ENCODE data around the gene SOD1. TPM values are rescaled to one million over a fixed set of nuclear protein-coding genes. Genes with fewer than 3 reads are reported as not detected.

The SOD1 gene
- total RNA-seq, 1 donor = 207 TPM

DNA sequence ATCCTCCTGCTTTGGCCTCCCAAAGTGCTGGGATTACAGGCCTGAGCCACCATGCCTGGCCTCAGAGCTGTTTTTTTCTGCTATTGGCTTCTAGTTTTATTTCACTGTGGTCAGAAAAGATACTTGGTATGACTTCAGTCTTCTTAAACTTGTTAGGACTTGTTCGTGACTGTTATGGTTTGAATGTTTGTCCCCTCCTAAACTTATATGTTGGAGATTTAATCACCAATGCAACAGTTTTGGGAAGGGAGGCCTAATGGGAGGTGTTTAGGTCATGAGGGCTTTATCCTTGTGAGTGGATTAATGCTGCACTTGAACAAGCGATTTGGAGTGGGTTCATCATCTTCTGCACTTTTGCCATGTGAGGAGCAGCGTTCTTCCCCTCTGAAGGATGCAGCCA, 24.5 kb upstream of the SOD1 start:
- Histone ChIP-seq H3K9me3 (ENCODE audit: low read depth, low read length) (no peaks in the 10 kb centered on the region), H3K27ac (ENCODE audit: low read depth, low read length) (no peak overlapping the region), H3K4me1 (ENCODE audit: insufficient read depth, low read length) (no peaks in the 10 kb centered on the region), H2AFZ (ENCODE audit: low read length) (no peak overlapping the region), H3K4me2 (ENCODE audit: insufficient read depth, low read length) (no peak overlapping the region), H3K27me3 (ENCODE audit: insufficient read depth, low read length) (no peaks in the 10 kb centered on the region), H4K20me1 (ENCODE audit: insufficient read depth, low read length) (no peaks in the 10 kb centered on the region), H3K36me3 (ENCODE audit: insufficient read depth, low read length) (no peaks in the 10 kb centered on the region), H3K4me3 (ENCODE audit: insufficient read depth, low read length) (no peak overlapping the region), H3K79me2 (ENCODE audit: insufficient read depth, low read length) (no peaks in the 10 kb centered on the region)
- DNase-seq (ENCODE audit: insufficient read length, low spot score, missing footprints) = no peak
- TF ChIP-seq, protein P1, sequence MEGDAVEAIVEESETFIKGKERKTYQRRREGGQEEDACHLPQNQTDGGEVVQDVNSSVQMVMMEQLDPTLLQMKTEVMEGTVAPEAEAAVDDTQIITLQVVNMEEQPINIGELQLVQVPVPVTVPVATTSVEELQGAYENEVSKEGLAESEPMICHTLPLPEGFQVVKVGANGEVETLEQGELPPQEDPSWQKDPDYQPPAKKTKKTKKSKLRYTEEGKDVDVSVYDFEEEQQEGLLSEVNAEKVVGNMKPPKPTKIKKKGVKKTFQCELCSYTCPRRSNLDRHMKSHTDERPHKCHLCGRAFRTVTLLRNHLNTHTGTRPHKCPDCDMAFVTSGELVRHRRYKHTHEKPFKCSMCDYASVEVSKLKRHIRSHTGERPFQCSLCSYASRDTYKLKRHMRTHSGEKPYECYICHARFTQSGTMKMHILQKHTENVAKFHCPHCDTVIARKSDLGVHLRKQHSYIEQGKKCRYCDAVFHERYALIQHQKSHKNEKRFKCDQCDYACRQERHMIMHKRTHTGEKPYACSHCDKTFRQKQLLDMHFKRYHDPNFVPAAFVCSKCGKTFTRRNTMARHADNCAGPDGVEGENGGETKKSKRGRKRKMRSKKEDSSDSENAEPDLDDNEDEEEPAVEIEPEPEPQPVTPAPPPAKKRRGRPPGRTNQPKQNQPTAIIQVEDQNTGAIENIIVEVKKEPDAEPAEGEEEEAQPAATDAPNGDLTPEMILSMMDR (IDR thresholded peaks at IDR 0.05; ENCODE audit: extremely low read depth, low read depth, low read length) = no peak

DNA sequence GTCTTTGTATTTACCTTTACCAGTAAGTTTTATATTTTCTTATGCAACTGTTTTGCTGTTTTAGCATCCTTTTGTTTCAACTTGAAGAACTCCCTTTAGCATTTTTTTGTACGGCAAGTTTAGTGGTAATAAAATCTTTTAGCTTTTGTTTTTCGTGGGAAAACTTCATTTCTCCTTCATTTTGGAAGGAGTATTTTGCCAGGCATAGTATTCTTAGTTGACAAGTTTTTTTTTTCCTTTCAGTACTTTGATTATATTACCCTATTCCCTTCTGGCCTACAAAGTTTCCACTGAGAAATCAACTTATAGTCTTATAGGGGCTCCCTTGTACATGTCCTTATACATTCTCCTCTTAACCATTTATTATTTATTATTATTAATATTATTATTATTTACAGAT, 22.6 kb upstream of the SOD1 start:
- no peak overlapping the region for H2AFZ ChIP-seq (ENCODE audit: low read length)
- TF ChIP-seq, protein P1 (IDR thresholded peaks at IDR 0.05; ENCODE audit: extremely low read depth, low read depth, low read length) = no peak
- H3K4me1 ChIP-seq (ENCODE audit: insufficient read depth, low read length) = no peaks in the 10 kb centered on the region
- H3K27me3 ChIP-seq (ENCODE audit: insufficient read depth, low read length) = no peaks in the 10 kb centered on the region
- no peaks in the 10 kb centered on the region for H4K20me1 ChIP-seq (ENCODE audit: insufficient read depth, low read length)
- H3K9me3 ChIP-seq (ENCODE audit: low read depth, low read length) = no peaks in the 10 kb centered on the region
- DNase-seq (ENCODE audit: insufficient read length, low spot score, missing footprints) = no peak
- no peaks in the 10 kb centered on the region for H3K79me2 ChIP-seq (ENCODE audit: insufficient read depth, low read length)
- no peak overlapping the region for H3K4me3 ChIP-seq (ENCODE audit: insufficient read depth, low read length)
- H3K27ac ChIP-seq (ENCODE audit: low read depth, low read length) = no peak overlapping the region
- no peak overlapping the region for H3K4me2 ChIP-seq (ENCODE audit: insufficient read depth, low read length)
- no peaks in the 10 kb centered on the region for H3K36me3 ChIP-seq (ENCODE audit: insufficient read depth, low read length)

DNA sequence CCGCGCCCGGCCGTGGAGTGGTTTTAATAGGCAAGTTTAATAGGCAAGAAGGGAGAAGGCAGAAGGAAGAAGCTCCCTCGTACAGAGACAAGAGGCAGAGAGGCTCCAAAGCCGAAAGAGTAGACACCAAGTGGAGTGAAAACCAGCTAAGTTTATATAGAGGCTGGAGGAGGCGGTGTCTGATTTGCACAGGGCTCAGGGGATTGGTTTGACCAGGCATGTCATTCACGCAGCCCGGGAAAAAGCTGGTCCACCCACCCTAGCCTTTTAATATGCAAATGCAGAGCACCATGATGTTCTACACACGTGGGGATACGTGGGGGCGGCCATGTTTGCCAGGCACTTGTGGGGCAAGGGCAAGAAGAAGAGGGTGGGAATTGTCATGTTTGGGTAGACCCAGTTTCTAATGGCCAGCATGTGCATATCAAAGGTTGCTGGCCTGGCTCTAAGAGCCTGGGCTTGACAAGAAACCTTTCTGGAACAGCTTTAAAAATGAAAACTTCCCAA, 18.0 kb upstream of the SOD1 start:
- Histone ChIP-seq H3K4me1 (ENCODE audit: insufficient read depth, low read length) (no peaks in the 10 kb centered on the region), H3K9me3 (ENCODE audit: low read depth, low read length) (no peaks in the 10 kb centered on the region), H3K4me2 (ENCODE audit: insufficient read depth, low read length) (no peak overlapping the region), H3K27me3 (ENCODE audit: insufficient read depth, low read length) (no peaks in the 10 kb centered on the region), H3K79me2 (ENCODE audit: insufficient read depth, low read length) (no peaks in the 10 kb centered on the region), H4K20me1 (ENCODE audit: insufficient read depth, low read length) (no peaks in the 10 kb centered on the region), H3K4me3 (ENCODE audit: insufficient read depth, low read length) (no peak overlapping the region), H3K27ac (ENCODE audit: low read depth, low read length) (no peak overlapping the region), H2AFZ (ENCODE audit: low read length) (no peak overlapping the region), H3K36me3 (ENCODE audit: insufficient read depth, low read length) (no peaks in the 10 kb centered on the region)
- no peak for DNase-seq (ENCODE audit: insufficient read length, low spot score, missing footprints)
- TF ChIP-seq, protein P1 (IDR thresholded peaks at IDR 0.05; ENCODE audit: extremely low read depth, low read depth, low read length) = no peak

DNA sequence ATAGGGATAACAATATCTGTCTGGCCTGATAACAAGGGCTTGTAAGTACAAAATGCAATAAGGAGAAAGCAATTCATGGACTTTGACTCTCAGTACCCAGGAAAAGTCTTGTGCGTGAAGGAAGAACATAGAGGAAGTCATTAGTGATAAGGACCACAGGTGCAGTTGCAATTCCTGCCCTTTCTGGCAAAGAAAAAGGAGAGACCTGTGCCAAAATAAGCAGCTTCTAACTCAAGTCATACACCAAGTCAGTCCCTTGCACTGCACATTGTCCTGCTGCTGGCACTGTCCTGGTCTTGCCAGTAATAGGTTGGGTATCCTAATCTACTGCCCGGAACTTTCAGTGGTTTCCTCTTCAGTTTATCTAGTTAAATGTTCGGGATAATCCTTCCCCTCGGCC, 14.8 kb upstream of the SOD1 start:
- Histone ChIP-seq H3K4me2 (ENCODE audit: insufficient read depth, low read length) (no peak overlapping the region), H3K27ac (ENCODE audit: low read depth, low read length) (no peak overlapping the region), H3K79me2 (ENCODE audit: insufficient read depth, low read length) (no peaks in the 10 kb centered on the region), H3K9me3 (ENCODE audit: low read depth, low read length) (no peaks in the 10 kb centered on the region), H3K4me3 (ENCODE audit: insufficient read depth, low read length) (no peak overlapping the region), H4K20me1 (ENCODE audit: insufficient read depth, low read length) (no peaks in the 10 kb centered on the region), H3K36me3 (ENCODE audit: insufficient read depth, low read length) (no peaks in the 10 kb centered on the region), H3K4me1 (ENCODE audit: insufficient read depth, low read length) (no peaks in the 10 kb centered on the region), H3K27me3 (ENCODE audit: insufficient read depth, low read length) (no peaks in the 10 kb centered on the region), H2AFZ (ENCODE audit: low read length) (no peak overlapping the region)
- no peak for DNase-seq (ENCODE audit: insufficient read length, low spot score, missing footprints)
- TF ChIP-seq, protein P1 (IDR thresholded peaks at IDR 0.05; ENCODE audit: extremely low read depth, low read depth, low read length) = no peak

Measured in osteoblast (primary cell).